BLaER1 treated with 17β-estradiol and CSF1 and Interleukin-3, amounts not matched to agents 10 nM and 100 nM (cell line): ENCODE measurements around the gene CYFIP1.

Source experiments
- H3K27ac ChIP-seq, 11 experiments: shearing (Covaris generic); formaldehyde crosslinking; 2 replicates each; pipeline ENCODE4 v1.8.1; 2022
- H3K27me3 ChIP-seq, 11 experiments: shearing (Covaris generic); formaldehyde crosslinking; 2 replicates each; pipeline ENCODE4 v1.8.1; 2022
- H3K36me3 ChIP-seq, 11 experiments: shearing (Covaris generic); formaldehyde crosslinking; 2 replicates each; pipeline ENCODE4 v1.8.1; 2022
- H3K4me1 ChIP-seq, 10 experiments: shearing (Covaris generic); formaldehyde crosslinking; 2 replicates each; pipeline ENCODE4 v1.8.1; 2022
- H3K4me2 ChIP-seq, 11 experiments: shearing (Covaris generic); formaldehyde crosslinking; 2 replicates each; pipeline ENCODE4 v1.8.1; 2022
- H3K4me3 ChIP-seq, 10 experiments: shearing (Covaris generic); formaldehyde crosslinking; 2 replicates each; pipeline ENCODE4 v1.8.1; 2022
- H3K9ac ChIP-seq, 11 experiments: shearing (Covaris generic); formaldehyde crosslinking; 2 replicates each; pipeline ENCODE4 v1.8.1; 2022
- H3K9me3 ChIP-seq, 11 experiments: shearing (Covaris generic); formaldehyde crosslinking; replicated peaks in 1 of 11; 2 replicates each; pipeline ENCODE4 v1.8.1; 2022
- H4K20me1 ChIP-seq, 11 experiments: shearing (Covaris generic); formaldehyde crosslinking; 2 replicates each; pipeline ENCODE4 v1.8.1; 2022
- Cebpa-rat ChIP-seq, 11 experiments: shearing (Covaris generic); IDR thresholded peaks; 2 replicates each; pipeline ENCODE4 v1.8.1; 2022

Gene CYFIP1

GRCh38 chr15:22913646-22914380, 66.4 kb downstream of the CYFIP1 start:
- peaks cover 0 to 41% (median 33%) of the 10 kb centered on the region in 10 experiments; a peak in 18 of 20 replicates for H3K4me1 ChIP-seq
- no peak overlapping the region for H3K4me3 ChIP-seq
- no peak overlapping the region for H3K27ac ChIP-seq
- H3K4me2 ChIP-seq = no peak overlapping the region
- no peak for TF ChIP-seq Cebpa-rat (IDR thresholded peaks at IDR 0.05)
- peaks cover 0 to 11% (median 0%) of the 10 kb centered on the region in 11 experiments; a peak in 6 of 22 replicates for H3K9me3 ChIP-seq
- peaks cover 97 to 100% (median 100%) of the 10 kb centered on the region in 11 experiments for H3K36me3 ChIP-seq
- peaks cover 0 to 39% (median 0%) of the 10 kb centered on the region in 11 experiments; a peak in 7 of 22 replicates for H4K20me1 ChIP-seq
- H3K27me3 ChIP-seq = no peaks in the 10 kb centered on the region
- no peak overlapping the region for H3K9ac ChIP-seq

GRCh38 chr15:22912256-22912655, 67.9 kb downstream of the CYFIP1 start:
- H3K9me3 ChIP-seq = peaks cover 0 to 11% (median 0%) of the 10 kb centered on the region in 11 experiments; a peak in 7 of 22 replicates
- H3K4me2 ChIP-seq = peak overlapping the region in 7 of 11 experiments; percentile 11 to 57 (median 27); a peak in 13 of 22 replicates
- no peak overlapping the region for H3K4me3 ChIP-seq
- TF ChIP-seq Cebpa-rat (IDR thresholded peaks at IDR 0.05) = no peak
- no peak overlapping the region for H3K9ac ChIP-seq
- no peak overlapping the region for H3K27ac ChIP-seq
- H3K4me1 ChIP-seq = peaks cover 0 to 38% (median 30%) of the 10 kb centered on the region in 10 experiments; a peak in 15 of 20 replicates
- H4K20me1 ChIP-seq = peaks cover 0 to 36% (median 0%) of the 10 kb centered on the region in 11 experiments; a peak in 7 of 22 replicates
- peaks cover 97 to 100% (median 100%) of the 10 kb centered on the region in 11 experiments for H3K36me3 ChIP-seq
- H3K27me3 ChIP-seq = no peaks in the 10 kb centered on the region

GRCh38 chr15:22911306-22911705, 68.9 kb downstream of the CYFIP1 start:
- H3K36me3 ChIP-seq = peaks cover 94 to 99% (median 98%) of the 10 kb centered on the region in 11 experiments

GRCh38 chr15:22908830-22909229, 71.3 kb downstream of the CYFIP1 start:
- no peaks in the 10 kb centered on the region for H3K27me3 ChIP-seq
- no peak overlapping the region for H3K4me2 ChIP-seq
- H3K9me3 ChIP-seq = peaks cover 0 to 11% (median 0%) of the 10 kb centered on the region in 11 experiments; a peak in 7 of 22 replicates
- peaks cover 0 to 43% (median 11%) of the 10 kb centered on the region in 11 experiments; a peak in 13 of 22 replicates for H4K20me1 ChIP-seq
- H3K4me3 ChIP-seq = no peak overlapping the region
- peaks cover 6 to 61% (median 49%) of the 10 kb centered on the region in 10 experiments for H3K4me1 ChIP-seq
- peaks cover 70 to 97% (median 74%) of the 10 kb centered on the region in 11 experiments for H3K36me3 ChIP-seq
- TF ChIP-seq Cebpa-rat (IDR thresholded peaks at IDR 0.05) = no peak
- no peak overlapping the region for H3K27ac ChIP-seq
- no peak overlapping the region for H3K9ac ChIP-seq

More at GRCh38 chr15:22911306-22911705, 68.9 kb downstream of the CYFIP1 start:
- no peak for TF ChIP-seq Cebpa-rat (IDR thresholded peaks at IDR 0.05)
- H3K4me3 ChIP-seq = no peak overlapping the region
- no peaks in the 10 kb centered on the region for H3K27me3 ChIP-seq
- peaks cover 0 to 38% (median 31%) of the 10 kb centered on the region in 10 experiments; a peak in 14 of 20 replicates for H3K4me1 ChIP-seq
- no peak overlapping the region for H3K9ac ChIP-seq
- peaks cover 0 to 29% (median 0%) of the 10 kb centered on the region in 11 experiments; a peak in 6 of 22 replicates for H4K20me1 ChIP-seq
- H3K27ac ChIP-seq = no peak overlapping the region
- peaks cover 0 to 11% (median 0%) of the 10 kb centered on the region in 11 experiments; a peak in 7 of 22 replicates for H3K9me3 ChIP-seq
- peak overlapping the region in 7 of 11 experiments; percentile 14 to 57 (median 27); a peak in 9 of 22 replicates for H3K4me2 ChIP-seq

GRCh38 chr15:22907161-22907950, 72.8 kb downstream of the CYFIP1 start:
- H3K4me3 ChIP-seq = no peak overlapping the region
- no peak overlapping the region for H3K27ac ChIP-seq
- peaks cover 57 to 97% (median 62%) of the 10 kb centered on the region in 11 experiments for H3K36me3 ChIP-seq
- peak overlapping the region in 7 of 11 experiments; percentile 14 to 62 (median 42); a peak in 14 of 22 replicates for H3K4me2 ChIP-seq
- peaks cover 0 to 52% (median 23%) of the 10 kb centered on the region in 11 experiments; a peak in 16 of 22 replicates for H4K20me1 ChIP-seq
- no peak for TF ChIP-seq Cebpa-rat (IDR thresholded peaks at IDR 0.05)
- H3K27me3 ChIP-seq = no peaks in the 10 kb centered on the region
- H3K9me3 ChIP-seq = peaks cover 0 to 7% (median 0%) of the 10 kb centered on the region in 11 experiments; a peak in 7 of 22 replicates
- peaks cover 7 to 72% (median 58%) of the 10 kb centered on the region in 10 experiments for H3K4me1 ChIP-seq
- no peak overlapping the region for H3K9ac ChIP-seq

GRCh38 chr15:22904736-22905135, 75.4 kb downstream of the CYFIP1 start:
- Histone ChIP-seq H4K20me1 (peaks cover 0 to 68% (median 36%) of the 10 kb centered on the region in 11 experiments; a peak in 16 of 22 replicates), H3K36me3 (peaks cover 39 to 97% (median 56%) of the 10 kb centered on the region in 11 experiments), H3K4me3 (no peak overlapping the region), H3K4me1 (peaks cover 7 to 83% (median 67%) of the 10 kb centered on the region in 10 experiments), H3K27me3 (no peaks in the 10 kb centered on the region), H3K4me2 (peak overlapping the region in 10 of 11 experiments; percentile 26 to 95 (median 85); a peak in 17 of 22 replicates), H3K9ac (0 out of 22 replicates have a peak overlapping the region, but pooled peaks of 1 of the 11 experiments have one; percentile 1), H3K9me3 (peaks cover 0 to 7% (median 0%) of the 10 kb centered on the region in 11 experiments; a peak in 2 of 22 replicates), H3K27ac (no peak overlapping the region)
- no peak for TF ChIP-seq Cebpa-rat (IDR thresholded peaks at IDR 0.05)

GRCh38 chr15:22903961-22904534, 76.1 kb downstream of the CYFIP1 start:
- H3K36me3 ChIP-seq = peaks cover 39 to 97% (median 56%) of the 10 kb centered on the region in 11 experiments
- peaks cover 0 to 75% (median 36%) of the 10 kb centered on the region in 11 experiments; a peak in 16 of 22 replicates for H4K20me1 ChIP-seq
- peaks cover 0 to 7% (median 0%) of the 10 kb centered on the region in 11 experiments; a peak in 2 of 22 replicates for H3K9me3 ChIP-seq
- H3K27me3 ChIP-seq = no peaks in the 10 kb centered on the region
- no peak for TF ChIP-seq Cebpa-rat (IDR thresholded peaks at IDR 0.05)
- peak overlapping the region in 6 of 11 experiments; percentile 43 to 70 (median 65); a peak in 12 of 22 replicates for H3K27ac ChIP-seq
- peak overlapping the region; percentile 8 to 95 (median 85); a peak in 21 of 22 replicates for H3K4me2 ChIP-seq
- peak overlapping the region in 8 of 11 experiments; percentile 6 to 60 (median 29); a peak in 10 of 22 replicates for H3K9ac ChIP-seq
- H3K4me3 ChIP-seq = peak overlapping the region in 2 of 10 experiments; percentile 3 to 11; a peak in 2 of 20 replicates
- peaks cover 7 to 87% (median 67%) of the 10 kb centered on the region in 10 experiments for H3K4me1 ChIP-seq
